GM18907 (cell line): ENCODE results near the gene ATP6AP1.
A peak's percentile ranks its signal among the peaks of the same experiment; 100 is the strongest.
"Not testable (repeated sequence)": the region's sequence is repeated elsewhere in the genome, so short reads cannot be mapped to it uniquely, and the experiment has no call there.

Source experiments
- ATAC-seq: cut with Tn5 transposase; IDR thresholded peaks from one replicate; pipeline ENCODE4 v1.9.1; 2021; ENCODE audit warnings: mild to moderate bottlenecking, moderate library complexity; ENCODE audit not compliant: unreplicated experiment

Gene ATP6AP1

GRCh38 chrX:154399527-154400368, 28.7 kb upstream of the ATP6AP1 start:
- ATAC-seq = no peak

DNA sequence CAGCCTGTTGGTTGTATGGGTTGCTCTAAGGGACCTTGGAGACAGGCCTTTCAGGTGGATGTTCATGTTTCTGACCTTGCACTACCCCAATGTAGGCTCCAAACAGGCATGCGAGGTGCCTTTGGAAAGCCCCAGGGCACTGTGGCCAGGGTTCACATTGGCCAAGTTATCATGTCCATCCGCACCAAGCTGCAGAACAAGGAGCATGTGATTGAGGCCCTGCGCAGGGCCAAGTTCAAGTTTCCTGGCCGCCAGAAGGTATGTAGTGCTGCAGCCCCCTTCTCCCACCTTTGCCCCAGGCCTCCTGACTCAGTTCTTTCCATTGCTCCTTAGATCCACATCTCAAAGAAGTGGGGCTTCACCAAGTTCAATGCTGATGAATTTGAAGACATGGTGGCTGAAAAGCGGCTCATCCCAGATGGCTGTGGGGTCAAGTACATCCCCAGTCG, 28.1 kb upstream of the ATP6AP1 start:
- ATAC-seq = not testable (repeated sequence)

GRCh38 chrX:154401045-154401799, 27.3 kb upstream of the ATP6AP1 start:
- no peak for ATAC-seq

- ATAC-seq = no peak
Measured at GRCh38 chrX:154401918-154402621, 26.4 kb upstream of the ATP6AP1 start.

- no peak for ATAC-seq
Measured at GRCh38 chrX:154402622-154403127, 25.8 kb upstream of the ATP6AP1 start.

GRCh38 chrX:154403192-154403591, 25.3 kb upstream of the ATP6AP1 start:
- no peak for ATAC-seq

- no peak for ATAC-seq
Measured at GRCh38 chrX:154403858-154404257, 24.6 kb upstream of the ATP6AP1 start.

DNA sequence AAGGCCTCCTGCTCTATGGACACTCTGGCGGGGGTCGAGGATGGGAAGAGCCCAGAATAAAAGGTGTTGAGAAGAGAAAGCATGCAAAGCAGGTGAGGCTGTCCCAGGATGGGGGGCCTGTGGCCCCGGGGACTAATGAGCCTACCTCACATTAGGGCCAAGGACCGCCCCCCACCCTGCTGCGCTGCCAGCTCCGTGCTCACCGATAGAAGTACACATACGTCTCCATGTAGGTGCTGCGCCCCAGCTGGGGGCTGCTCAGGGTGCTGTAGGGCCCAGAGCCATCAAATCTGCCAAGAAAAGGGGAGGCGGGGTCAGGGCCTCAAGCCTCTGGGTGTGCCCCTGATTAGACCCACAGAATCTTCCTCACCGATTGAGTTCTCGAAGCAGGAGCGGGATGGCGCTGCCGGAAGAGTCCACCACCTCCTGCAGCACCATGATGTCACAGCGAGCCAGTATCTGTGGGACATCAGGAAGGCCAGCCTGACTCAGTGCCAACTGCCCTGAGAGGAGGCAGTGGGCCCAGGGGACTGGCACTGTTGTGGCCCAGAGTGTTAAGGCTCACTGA, 23.8 kb upstream of the ATP6AP1 start:
- no peak for ATAC-seq

GRCh38 chrX:154408659-154409221, 19.7 kb upstream of the ATP6AP1 start:
- peak; percentile 8 for ATAC-seq

GRCh38 chrX:154409222-154409871, 19.1 kb upstream of the ATP6AP1 start, which contains the start of gene DNASE1L1:
Gene DNASE1L1, minus strand, starts transcription at chrX:154409254. Its CDS starts 3,686 bp downstream, at chrX:154405568.
- peak; percentile 41 for ATAC-seq

- peak; percentile 45 for ATAC-seq
Measured at GRCh38 chrX:154411981-154412340, 16.5 kb upstream of the ATP6AP1 start.

DNA sequence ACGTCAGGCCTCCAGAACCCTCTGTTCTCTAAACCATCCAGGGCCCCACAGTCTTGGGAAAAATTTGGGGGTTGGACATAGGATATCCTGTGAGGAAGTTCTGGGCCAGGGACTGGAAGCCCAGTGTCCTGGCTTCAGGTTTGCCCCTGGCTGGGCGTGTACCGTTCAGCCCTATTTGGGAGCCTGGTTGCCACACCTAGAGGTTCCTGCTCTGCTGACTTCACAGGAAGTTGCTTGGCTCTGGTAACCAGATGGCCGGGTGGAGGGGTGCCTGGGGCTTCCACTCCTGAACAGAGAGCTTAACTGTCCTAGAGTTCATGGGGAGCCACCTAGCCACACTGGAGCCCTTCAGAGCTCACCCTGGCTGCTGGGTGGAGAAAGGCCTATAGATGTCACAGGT, 16.0 kb upstream of the ATP6AP1 start:
- no peak for ATAC-seq

DNA sequence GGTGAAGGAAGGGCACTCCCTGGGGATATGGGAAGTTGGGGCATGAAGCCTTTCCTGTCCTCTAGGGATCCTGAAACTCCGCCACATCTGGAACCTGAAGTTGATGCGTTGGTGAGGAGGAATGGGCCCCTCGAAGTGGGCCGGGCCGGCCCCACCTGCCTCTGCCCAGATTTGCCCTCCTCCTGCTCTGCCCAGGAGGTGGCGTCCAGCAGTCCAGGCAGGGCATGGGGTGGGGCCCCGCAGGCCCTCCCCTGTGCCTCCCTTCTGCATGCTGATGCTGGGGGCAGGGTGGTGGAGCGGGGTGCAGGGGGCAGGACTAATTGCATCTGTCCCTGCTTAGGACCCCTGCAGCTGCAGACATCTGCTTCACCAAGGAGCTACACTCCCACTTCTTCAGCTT, 15.3 kb upstream of the ATP6AP1 start:
- no peak for ATAC-seq

GRCh38 chrX:154417157-154417556, 11.3 kb upstream of the ATP6AP1 start:
- ATAC-seq = no peak

DNA sequence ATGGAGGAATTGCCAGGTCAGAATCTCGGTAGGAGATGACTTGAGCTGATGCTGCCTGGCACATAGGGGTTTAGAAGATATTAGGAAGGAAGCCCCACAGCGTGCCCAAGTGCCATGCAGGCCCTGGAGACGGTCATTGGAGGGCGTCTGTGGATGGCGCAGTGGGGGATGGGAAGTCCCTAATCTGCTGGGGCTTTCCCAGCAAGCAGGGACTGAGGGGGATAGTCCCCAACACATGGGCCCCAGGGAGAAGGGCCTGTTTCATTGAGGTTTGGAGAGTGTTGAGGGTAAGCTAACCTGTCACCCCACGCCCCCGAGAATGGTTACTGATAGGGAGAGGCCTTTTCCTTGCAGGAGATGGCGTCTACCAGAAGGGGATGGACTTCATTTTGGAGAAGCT, 9.3 kb upstream of the ATP6AP1 start:
- no peak for ATAC-seq

DNA sequence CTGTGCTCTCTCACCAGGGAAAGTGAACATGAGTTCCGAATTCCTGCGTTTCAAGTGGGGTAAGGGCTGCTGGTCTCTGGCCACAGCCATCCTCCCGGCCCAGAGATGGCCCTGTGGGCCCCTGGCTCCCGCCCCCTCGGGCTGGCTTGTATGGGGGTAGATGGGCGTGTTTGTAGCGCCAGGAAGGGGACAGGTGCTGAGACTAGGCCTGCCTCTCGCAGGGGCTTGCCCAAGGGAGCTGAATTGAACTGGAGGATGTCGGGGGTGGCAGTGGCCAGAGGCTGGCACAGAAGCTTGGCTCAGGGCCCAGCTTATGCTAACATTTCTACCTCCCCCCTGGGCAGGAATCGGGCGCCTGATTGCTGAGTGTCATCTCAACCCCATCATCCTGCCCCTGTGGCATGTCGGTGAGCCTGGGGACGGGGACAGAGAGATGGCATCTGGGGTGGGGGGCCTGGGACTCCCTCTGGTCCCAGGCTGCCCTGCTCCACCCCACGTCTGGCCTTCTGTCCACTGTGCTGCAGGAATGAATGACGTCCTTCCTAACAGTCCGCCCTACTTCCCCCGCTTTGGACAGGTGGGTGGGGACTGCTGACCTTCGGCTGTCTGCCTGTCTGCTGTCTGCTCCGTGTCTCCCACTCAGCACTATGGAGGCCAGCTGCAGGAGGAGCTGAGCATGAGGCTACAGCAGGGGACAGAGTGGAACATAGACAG, 8.6 kb upstream of the ATP6AP1 start:
- ATAC-seq = no peak

- no peak for ATAC-seq
Measured at GRCh38 chrX:154420402-154420756, 8.1 kb upstream of the ATP6AP1 start.

GRCh38 chrX:154426916-154427770, 1.3 kb upstream of the ATP6AP1 start:
- ATAC-seq = no peak

- ATAC-seq = no peak
Measured at GRCh38 chrX:154429711-154430110, 1.2 kb downstream of the ATP6AP1 start.
